MCF 10A (cell line): ENCODE measurements around the gene RSPO4. TPM values are rescaled to one million over a fixed set of nuclear protein-coding genes. Genes with fewer than 3 reads are reported as not detected.

ENCODE experiments used
- BruUV-seq: library from RNA; stranded (reverse); fragments of 400-500 nt; replicated peaks from 2 replicates; lab custom pipeline; 2021; lab: Mats Ljungman, UMichigan
- CTCF ChIA-PET: fragments of 300-600 bp; sonication (Branson Sonifier 250); formaldehyde crosslinking; extraction: SDS; loops from one replicate; lab custom pipeline; 2021; ENCODE audit warnings: antibody characterized with exemption, inconsistent platforms; lab: Yijun Ruan, JAX
- POLR2A ChIA-PET: fragments of 300-600, 350-650 bp; sonication (Branson Sonifier 250); formaldehyde crosslinking; extraction: SDS; loops from one replicate; lab custom pipeline; 2020; ENCODE audit warnings: antibody characterized with exemption, inconsistent platforms; lab: Yijun Ruan, JAX
- DNase-seq: peaks from one replicate; pipeline ENCODE4 v3.0.0-alpha.2; 2018; ENCODE audit not compliant: unreplicated experiment
- H3K27ac Mint-ChIP-seq: one replicate; pipeline ENCODE4 v1.8.0; 2022; ENCODE audit warnings: mild to moderate bottlenecking, low read depth, mixed read lengths; ENCODE audit not compliant: unreplicated experiment
- H3K27me3 Mint-ChIP-seq: one replicate; pipeline ENCODE4 v1.8.0; 2022; ENCODE audit warnings: mixed read lengths; ENCODE audit not compliant: insufficient read depth, unreplicated experiment
- H3K36me3 Mint-ChIP-seq: one replicate; pipeline ENCODE4 v1.8.0; 2022; ENCODE audit warnings: mild to moderate bottlenecking, moderate library complexity, mixed read lengths; ENCODE audit not compliant: insufficient read depth, unreplicated experiment
- H3K4me1 Mint-ChIP-seq: one replicate; pipeline ENCODE4 v1.8.0; 2022; ENCODE audit warnings: mixed read lengths; ENCODE audit not compliant: insufficient read depth, unreplicated experiment
- H3K4me3 Mint-ChIP-seq: one replicate; pipeline ENCODE4 v1.8.0; 2022; ENCODE audit warnings: mild to moderate bottlenecking, moderate library complexity, mixed read lengths; ENCODE audit not compliant: unreplicated experiment
- H3K9me3 Mint-ChIP-seq: one replicate; pipeline ENCODE4 v1.8.0; 2022; ENCODE audit warnings: mixed read lengths; ENCODE audit not compliant: unreplicated experiment
- CTCF ChIP-seq: fragments of 200-600 bp; IDR thresholded peaks from one replicate; pipeline ENCODE4 v1.8.0; 2022; ENCODE audit warnings: antibody characterized with exemption, mild to moderate bottlenecking; ENCODE audit not compliant: unreplicated experiment
- intact Hi-C: fragments of 100-400 bp; cut with micrococcal nuclease; formaldehyde crosslinking; loops from 2 replicates; pipeline ENCODE4 v1.14.1; 2022
- total RNA-seq: library from RNA; stranded (reverse); gene quantifications from 2 replicates; pipeline ENCODE4 v1.2.3, GENCODE V29; 2022

Gene RSPO4
- total RNA-seq, 1 experiment from 2014 or later, result not detected

GRCh38 chr20:1010659-1011058 is 8.5 kb upstream of the RSPO4 start:
- DNase-seq, result no peak
- Mint-ChIP-seq H3K4me3 (no peak overlapping the region), H3K27me3 (peaks cover 34% of the 10 kb centered on the region), H3K27ac (no peak overlapping the region), H3K4me1 (no peaks in the 10 kb centered on the region), H3K9me3 (no peaks in the 10 kb centered on the region), H3K36me3 (no peaks in the 10 kb centered on the region)
- BruUV-seq, result no TSS peak
- intact Hi-C loops, result no loop called here
- ChIA-PET POLR2A (no interaction called here), CTCF (no interaction called here)
- TF ChIP-seq CTCF, result no peak

GRCh38 chr20:1005452-1006027 is 3.4 kb upstream of the RSPO4 start:
- intact Hi-C loops, result no loop called here

GRCh38 chr20:1003920-1004697 is 2.0 kb upstream of the RSPO4 start:
- no peaks in the 10 kb centered on the region for H3K36me3 Mint-ChIP-seq
- ChIA-PET CTCF (interaction anchor here (0.5 to 1.1 kb wide), 5 partner anchors 29 to 100 kb away, joined by 3 to 4 read pairs (median 3); no protein-coding TSS in a partner anchor), POLR2A (no interaction called here)
- no peaks in the 10 kb centered on the region for H3K4me1 Mint-ChIP-seq
- no TSS peak for BruUV-seq
- H3K27me3 Mint-ChIP-seq, result peaks cover 55% of the 10 kb centered on the region
- no peak for DNase-seq
- no peaks in the 10 kb centered on the region for H3K9me3 Mint-ChIP-seq
- intact Hi-C loops, result no loop called here
- no peak for TF ChIP-seq CTCF
- H3K4me3 Mint-ChIP-seq, result no peak overlapping the region
- H3K27ac Mint-ChIP-seq, result no peak overlapping the region

More at GRCh38 chr20:1005452-1006027, 3.4 kb upstream of the RSPO4 start:
- peaks cover 60% of the 10 kb centered on the region for H3K27me3 Mint-ChIP-seq
- BruUV-seq, result no TSS peak
- H3K4me3 Mint-ChIP-seq, result no peak overlapping the region
- ChIA-PET CTCF (interaction anchor here (0.7 to 1.1 kb wide), 2 partner anchors 31 to 49 kb away, joined by 3 read pairs; no protein-coding TSS in a partner anchor), POLR2A (interaction anchor here (0.7 kb wide), 1 partner anchor 48 kb away, joined by 3 read pairs; no protein-coding TSS in a partner anchor)
- no peak for TF ChIP-seq CTCF
- H3K9me3 Mint-ChIP-seq, result no peaks in the 10 kb centered on the region
- no peak overlapping the region for H3K27ac Mint-ChIP-seq
- H3K4me1 Mint-ChIP-seq, result no peaks in the 10 kb centered on the region
- DNase-seq, result peak; percentile 62
- H3K36me3 Mint-ChIP-seq, result no peaks in the 10 kb centered on the region
